H1 (cell line): ENCODE data around the gene SMIM24. TPM values are rescaled to one million over a fixed set of nuclear protein-coding genes. Genes with fewer than 3 reads are reported as not detected.

Experiments used
- BACH1 ChIP-seq: IDR thresholded peaks from 2 replicates; pipeline ENCODE4 v1.6.1; 2012; ENCODE audit warnings: low read length, improper control_type of control experiment
- polyA plus RNA-seq, 7 experiments: library from polyadenylated mRNA; depleted of rRNA in 3 of 7; stranded (reverse) in 5 of 7; unstranded in 2 of 7; fragments of >200 nt in 5 of 7; fragments of 200-250 nt in 2 of 7; gene quantifications; 1 replicate in 5 of 7; 2 replicates in 1 of 7; 4 replicates in 1 of 7; pipeline versions ENCODE4 v1.2.1 to v1.2.3, GENCODE V29; 2011 to 2013; ENCODE audit warnings: missing spikeins in 2 of 7, mixed read lengths in 2 of 7
- total RNA-seq: library from RNA; stranded (reverse); fragmentation: NEBNext Ultra II Directional; extraction: Animal tissue kit (Norgen Biotek cat#: 25700); gene quantifications from 2 replicates; pipeline ENCODE4 v1.2.1, GENCODE V29; 2021

Gene SMIM24
- total and polyA plus RNA-seq, 2 of the 8 experiments (the other 6 are each of a cell fraction or from before 2014, with no cell fraction given) = 3.8 to 4.5 TPM

DNA sequence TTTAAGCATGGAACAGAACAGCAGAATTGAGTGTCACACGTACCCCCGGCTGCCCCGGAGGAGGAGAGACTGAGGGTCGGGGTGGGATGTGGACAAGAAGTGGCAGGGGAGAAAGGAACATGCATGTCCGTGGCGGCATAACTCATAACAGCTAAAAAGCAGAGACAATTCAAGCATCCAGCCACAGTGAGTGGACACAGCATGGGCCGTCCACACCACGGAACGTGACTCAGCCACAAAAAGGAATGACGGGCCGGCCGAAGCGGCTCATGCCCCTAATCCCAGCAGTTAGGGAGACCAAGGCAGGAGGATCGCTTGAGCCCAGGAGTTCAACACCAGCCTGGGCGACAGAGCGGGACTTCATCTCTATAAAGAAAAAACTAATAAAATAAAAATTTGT, 12.6 kb upstream of the SMIM24 start (continued):
- TF ChIP-seq BACH1 = no peak
